KMS-11 (cell line): ENCODE measurements around the gene COMMD1.
"Not testable (repeated sequence)": the region's sequence is repeated elsewhere in the genome, so short reads cannot be mapped to it uniquely, and the experiment has no call there.

Experiments
- H2AFZ ChIP-seq: fragments of 200-600 bp; sonication (generic); 2 replicates; pipeline ENCODE4 v1.6.1; 2016; ENCODE audit warnings: antibody characterized with exemption, mixed run types, low read depth
- H3K27ac ChIP-seq: fragments of 200-600 bp; sonication (generic); 2 replicates; pipeline ENCODE4 v1.6.1; 2016; ENCODE audit warnings: mild to moderate bottlenecking, mixed run types
- H3K27me3 ChIP-seq: fragments of 200-600 bp; sonication (generic); 2 replicates; pipeline ENCODE4 v1.6.1; 2017; ENCODE audit warnings: mild to moderate bottlenecking, low read depth, mixed run types, moderate library complexity; ENCODE audit not compliant: insufficient read depth
- H3K36me3 ChIP-seq: fragments of 200-600 bp; sonication (generic); 2 replicates; pipeline ENCODE4 v1.6.1; 2017; ENCODE audit warnings: mild to moderate bottlenecking, mixed run types; ENCODE audit not compliant: insufficient read depth
- H3K4me1 ChIP-seq: fragments of 200-600 bp; sonication (generic); 2 replicates; pipeline ENCODE4 v1.6.1; 2016; ENCODE audit warnings: mild to moderate bottlenecking, low read depth, mixed run types; ENCODE audit not compliant: poor library complexity, severe bottlenecking
- H3K4me2 ChIP-seq: fragments of 200-600 bp; sonication (generic); 2 replicates; pipeline ENCODE4 v1.7.0; 2016; ENCODE audit warnings: mild to moderate bottlenecking, mixed run types
- H3K4me3 ChIP-seq: fragments of 200-600 bp; sonication (generic); IDR thresholded peaks from 2 replicates; pipeline ENCODE4 v1.6.1; 2017; ENCODE audit warnings: low read depth, low read length, mixed read lengths; ENCODE audit not compliant: insufficient read depth
- H3K79me2 ChIP-seq: fragments of 200-600 bp; sonication (generic); 2 replicates; pipeline ENCODE4 v1.6.1; 2016; ENCODE audit warnings: low read depth, mixed run types; ENCODE audit not compliant: insufficient read depth
- H3K9ac ChIP-seq: fragments of 200-600 bp; sonication (generic); 2 replicates; pipeline ENCODE4 v1.6.1; 2016; ENCODE audit warnings: mild to moderate bottlenecking, mixed run types
- H4K20me1 ChIP-seq: fragments of 200-600 bp; sonication (generic); 2 replicates; pipeline ENCODE4 v1.6.1; 2016; ENCODE audit warnings: mild to moderate bottlenecking, mixed run types; ENCODE audit not compliant: insufficient read depth
- CTCF ChIP-seq: fragments of 200-600 bp; sonication (generic); conservative IDR thresholded peaks from 2 replicates; pipeline ENCODE4 v1.6.1; 2017; ENCODE audit warnings: low read depth, mild to moderate bottlenecking, antibody characterized with exemption, low read length, moderate library complexity, mixed read lengths

The COMMD1 gene

GRCh38 chr2:61911510-61911909 lies 6.0 kb downstream of the COMMD1 start:
- TF ChIP-seq CTCF: no peak
- Histone ChIP-seq H4K20me1 (no peaks in the 10 kb centered on the region; the same call in none of the 2 replicates), H3K4me1 (peaks cover 8% of the 10 kb centered on the region), H3K27me3 (no peaks in the 10 kb centered on the region), H3K79me2 (peaks cover 10% of the 10 kb centered on the region; the same call in 1 of the 2 replicates), H3K36me3 (no peaks in the 10 kb centered on the region), H3K4me2 (no peak overlapping the region), H2AFZ (no peak overlapping the region), H3K4me3 (no peak overlapping the region), H3K27ac (no peak overlapping the region), H3K9ac (no peak overlapping the region)

- not testable (repeated sequence) for H3K4me1 ChIP-seq, H4K20me1 ChIP-seq, H3K27me3 ChIP-seq, H3K4me3 ChIP-seq, H3K36me3 ChIP-seq, H3K4me2 ChIP-seq, H3K27ac ChIP-seq, H3K79me2 ChIP-seq, H3K9ac ChIP-seq, H2AFZ ChIP-seq
These were observed 9.3 kb downstream of the COMMD1 start for GRCh38 chr2:61914794-61915193.

DNA sequence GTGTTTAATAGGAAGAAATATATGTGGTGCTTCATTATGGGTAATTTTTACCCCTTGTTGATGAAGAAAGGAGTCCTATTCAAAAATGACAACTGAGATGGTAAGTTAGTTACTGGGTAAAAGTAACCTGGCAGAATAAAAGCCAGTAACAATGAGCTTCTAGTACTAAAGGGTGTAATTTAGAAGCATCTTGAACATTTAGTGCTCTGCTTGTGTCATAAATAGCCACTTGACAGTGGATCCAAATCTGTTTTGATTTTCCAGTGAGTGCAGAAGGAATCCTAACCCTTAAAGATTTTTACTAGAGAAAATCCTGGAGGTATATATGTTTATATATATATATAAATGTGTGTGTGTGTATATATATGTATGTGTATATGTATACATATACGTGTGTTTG lies 15.1 kb downstream of the COMMD1 start:
- Histone ChIP-seq H4K20me1 (no peaks in the 10 kb centered on the region), H3K27ac (no peak overlapping the region), H3K36me3 (no peaks in the 10 kb centered on the region), H3K4me3 (no peak overlapping the region), H3K79me2 (no peaks in the 10 kb centered on the region; the same call in 1 of the 2 replicates), H3K27me3 (no peaks in the 10 kb centered on the region), H3K4me1 (peaks cover 7% of the 10 kb centered on the region), H3K9ac (no peak overlapping the region), H2AFZ (no peak overlapping the region), H3K4me2 (no peak overlapping the region)
- TF ChIP-seq CTCF: no peak

GRCh38 chr2:61922714-61923113 lies 17.2 kb downstream of the COMMD1 start:
- no peak overlapping the region for H3K27ac ChIP-seq
- no peaks in the 10 kb centered on the region for H4K20me1 ChIP-seq
- no peak overlapping the region for H3K9ac ChIP-seq
- H3K27me3 ChIP-seq: no peaks in the 10 kb centered on the region
- peaks cover 5% of the 10 kb centered on the region for H3K4me1 ChIP-seq
- no peak overlapping the region for H2AFZ ChIP-seq
- H3K4me3 ChIP-seq: no peak overlapping the region
- H3K36me3 ChIP-seq: no peaks in the 10 kb centered on the region
- no peaks in the 10 kb centered on the region; the same call in 1 of the 2 replicates for H3K79me2 ChIP-seq
- H3K4me2 ChIP-seq: no peak overlapping the region
- TF ChIP-seq CTCF: no peak

DNA sequence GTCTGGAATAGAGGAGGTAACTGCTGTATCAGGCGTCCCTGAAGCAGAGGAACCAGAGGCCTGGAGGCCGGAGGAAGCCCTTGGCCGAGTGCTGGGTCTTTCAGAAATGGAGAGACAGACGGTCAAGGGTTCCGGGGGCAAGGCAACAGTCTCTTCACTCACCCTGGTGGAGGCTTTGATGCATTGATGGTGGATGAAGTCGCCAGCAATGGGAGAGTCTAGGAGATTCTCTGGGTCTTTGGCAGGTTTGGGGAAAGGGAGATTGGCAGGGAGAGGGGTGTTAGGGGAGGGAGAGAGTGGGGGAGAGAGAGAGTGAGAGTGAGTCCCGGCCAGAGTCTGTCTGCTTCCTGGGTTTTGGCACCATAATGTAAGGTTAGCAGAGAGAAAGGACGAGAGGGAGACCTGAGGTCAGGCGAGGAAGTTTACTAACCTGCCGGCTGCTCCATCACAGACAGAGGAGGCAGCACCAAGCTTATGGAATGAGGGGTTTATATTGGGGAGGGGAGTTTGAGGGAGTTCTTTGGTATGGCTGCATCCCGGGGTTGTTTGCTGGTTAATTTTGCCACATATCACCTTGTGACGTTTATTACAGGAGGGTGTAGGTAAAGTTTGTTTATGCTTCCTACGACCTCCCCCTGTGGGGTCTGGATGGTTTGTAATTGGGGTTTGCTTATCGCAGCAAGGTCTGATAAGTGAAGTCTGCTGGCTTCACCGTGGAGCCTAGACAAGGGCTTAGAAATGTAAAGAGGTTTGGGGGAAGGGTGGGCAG lies 19.6 kb downstream of the COMMD1 start:
- Histone ChIP-seq H3K4me1 (no peaks in the 10 kb centered on the region), H4K20me1 (no peaks in the 10 kb centered on the region), H3K4me2 (no peak overlapping the region), H3K79me2 (no peaks in the 10 kb centered on the region; the same call in 1 of the 2 replicates), H3K9ac (no peak overlapping the region), H2AFZ (no peak overlapping the region), H3K27ac (no peak overlapping the region), H3K27me3 (no peaks in the 10 kb centered on the region), H3K36me3 (no peaks in the 10 kb centered on the region), H3K4me3 (no peak overlapping the region)
- no peak for TF ChIP-seq CTCF
